Stimulated activated CD8-positive, alpha-beta memory T cell treated with anti-CD3 and anti-CD28 coated beads, Interleukin-12 subunit alpha, Interleukin-12 subunit beta, amount 100 ng/mL, for 24 hours (primary cell): ENCODE measurements around the gene SLCO2B1.

Experiments used
- DNase-seq: peaks from one replicate; pipeline ENCODE4 v3.0.0-alpha.2; 2020; ENCODE audit errors: extremely low read depth

SLCO2B1 gene

GRCh38 chr11:75219869-75220268 lies 69.0 kb downstream of the SLCO2B1 start:
- no peak for DNase-seq

DNA sequence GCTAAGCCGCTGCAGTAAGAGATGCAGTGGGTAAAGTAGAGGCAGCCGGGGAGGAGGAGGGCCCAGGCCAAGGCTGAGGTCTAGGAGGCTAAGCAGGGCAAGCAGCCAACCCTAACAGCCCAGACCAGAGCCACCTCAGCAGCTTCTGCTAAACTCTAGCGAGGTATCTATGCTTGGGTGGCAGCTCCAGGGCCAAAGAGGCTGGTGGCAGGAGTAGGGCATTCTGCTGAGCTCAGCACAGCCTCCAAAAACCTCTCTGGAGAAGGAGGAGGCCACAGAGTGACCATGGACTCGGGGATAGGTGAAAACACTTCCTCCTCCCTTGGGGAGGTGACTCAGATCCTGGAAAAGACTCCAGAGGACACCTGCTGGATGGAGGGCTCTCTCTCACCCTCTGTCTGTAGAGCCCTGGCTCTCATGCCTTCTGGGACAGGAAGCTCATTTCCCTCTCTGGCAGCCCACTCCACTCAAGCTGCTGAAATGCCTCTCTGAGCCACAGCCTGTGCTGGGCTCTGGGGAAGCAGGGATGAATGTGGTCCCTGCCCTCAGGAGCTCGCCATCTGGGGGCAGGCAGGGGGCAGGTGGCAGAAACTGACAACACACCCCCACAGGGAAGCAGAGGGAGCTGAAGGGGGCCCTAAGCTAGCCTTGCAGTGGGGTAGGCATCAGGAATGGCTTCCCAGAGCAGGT lies 73.2 kb downstream of the SLCO2B1 start:
- DNase-seq: no peak

DNA sequence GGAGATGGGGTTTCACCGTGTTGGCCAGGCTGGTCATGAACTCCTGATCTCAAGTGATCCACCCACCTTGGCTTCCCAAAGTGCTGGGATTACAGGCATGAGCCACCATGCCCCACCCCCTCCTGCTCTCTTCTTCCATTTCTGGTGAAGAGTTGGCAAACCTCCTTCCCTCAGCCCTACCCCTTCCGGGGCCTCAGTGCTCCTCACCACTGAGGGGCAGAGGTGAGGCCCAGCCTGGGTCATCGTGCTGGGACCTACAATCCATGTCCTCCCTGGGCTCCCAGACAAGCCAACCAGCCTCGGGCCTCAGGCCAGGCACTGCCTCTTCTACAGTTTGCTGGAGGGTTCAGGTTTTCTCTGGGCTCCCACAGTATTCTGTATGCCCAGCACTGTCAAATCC lies 74.9 kb downstream of the SLCO2B1 start:
- DNase-seq: no peak

DNA sequence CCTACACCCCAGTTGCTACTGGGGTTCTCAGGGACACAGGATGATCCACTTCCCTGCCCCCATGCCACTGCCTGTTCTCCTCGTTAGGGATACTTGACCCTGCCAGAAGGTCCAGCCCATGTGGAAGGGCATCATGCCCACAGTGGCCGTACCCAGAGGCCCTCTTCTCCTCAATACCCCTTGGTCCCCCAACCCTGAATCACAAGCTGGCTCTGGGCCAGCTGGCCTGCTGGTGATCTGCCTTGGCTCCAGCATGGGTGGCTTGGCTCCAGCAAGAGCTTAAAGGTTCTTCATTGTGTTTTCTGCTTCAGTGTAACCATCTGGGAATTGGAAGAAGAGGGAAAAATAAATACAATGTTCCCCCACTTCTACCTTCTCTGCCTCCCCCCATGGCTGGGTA lies 78.6 kb downstream of the SLCO2B1 start:
- DNase-seq: no peak

GRCh38 chr11:75230621-75231020 lies 79.7 kb downstream of the SLCO2B1 start:
- DNase-seq: no peak

DNA sequence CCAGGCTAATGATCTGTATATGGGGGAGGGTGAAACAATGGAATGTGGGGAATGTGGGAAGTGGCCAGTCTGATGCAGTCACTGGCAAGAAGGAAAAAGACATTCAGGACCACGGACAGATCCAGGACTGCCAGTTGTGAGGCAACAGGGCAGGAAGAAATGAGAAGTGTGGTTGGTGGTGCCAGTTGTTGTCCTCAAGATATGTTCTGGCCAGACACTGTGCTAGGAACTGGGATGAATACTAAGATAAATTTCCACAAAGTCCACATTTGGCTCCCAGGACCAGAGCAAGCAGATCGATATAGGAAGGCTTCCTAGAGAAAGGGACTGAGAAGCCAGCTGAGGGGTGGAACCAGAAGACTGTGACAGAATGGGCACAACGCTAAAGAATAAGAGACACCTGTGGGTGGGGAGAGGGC lies 82.9 kb downstream of the SLCO2B1 start:
- DNase-seq: no peak

DNA sequence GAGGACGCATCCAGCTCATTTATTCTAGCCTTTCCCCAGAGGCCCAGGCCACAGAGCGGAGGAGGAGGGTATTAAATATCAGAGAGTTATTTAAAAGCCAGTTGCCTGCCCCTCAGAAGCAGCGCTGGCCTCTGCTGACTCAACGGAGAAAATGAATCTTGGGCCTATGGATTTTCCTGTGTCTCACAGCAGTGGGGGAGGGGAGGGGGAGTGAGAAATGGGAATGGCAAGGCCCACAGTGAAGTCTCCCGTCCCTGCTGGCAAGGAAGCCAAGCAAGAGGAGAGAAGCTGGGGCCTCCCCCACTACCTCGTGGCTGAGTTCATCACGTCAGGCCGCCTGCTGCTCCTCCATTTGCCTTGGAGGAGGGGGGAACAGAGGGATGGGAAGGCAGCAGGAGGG lies 85.2 kb downstream of the SLCO2B1 start:
- no peak for DNase-seq

GRCh38 chr11:75237050-75237449 lies 86.1 kb downstream of the SLCO2B1 start:
- DNase-seq: no peak

- no peak for DNase-seq
These were observed 87.9 kb downstream of the SLCO2B1 start for GRCh38 chr11:75238595-75239440.

DNA sequence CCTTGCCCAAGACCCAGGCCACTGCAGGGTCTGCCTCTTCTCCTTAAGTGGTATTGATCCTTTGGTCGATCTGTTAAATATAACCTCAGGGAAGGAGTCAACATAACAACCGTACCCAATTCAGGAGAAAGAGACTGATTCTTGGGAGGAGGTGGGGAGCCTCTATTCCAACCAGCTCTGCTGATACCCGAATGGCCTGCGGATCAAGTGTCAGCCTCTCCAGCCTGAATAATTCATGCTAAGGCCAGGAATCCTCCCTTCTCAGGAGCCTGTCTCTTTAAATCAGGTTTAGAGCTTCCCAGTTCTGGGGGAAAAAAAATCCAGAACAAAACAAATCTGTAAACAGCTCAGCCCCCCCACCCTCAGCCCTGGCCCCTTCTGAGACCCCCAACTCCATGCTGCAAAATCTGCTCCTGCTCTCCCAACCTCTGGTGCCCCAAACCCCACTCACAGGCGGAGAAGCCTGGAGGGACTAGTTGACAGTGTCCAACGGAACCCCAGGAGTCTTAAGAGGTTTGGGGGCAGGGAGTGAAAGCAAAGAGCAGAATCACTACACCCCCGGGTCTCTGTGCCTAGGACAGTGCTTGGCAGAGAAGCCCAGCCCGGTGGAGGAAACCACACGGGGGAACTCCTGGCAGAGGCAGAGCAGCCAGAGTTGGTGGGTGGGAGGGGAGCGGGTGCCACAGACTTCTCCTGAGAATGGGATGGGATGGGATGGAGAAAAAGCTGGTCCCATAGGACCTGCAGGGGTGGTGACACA lies 88.8 kb downstream of the SLCO2B1 start:
- no peak for DNase-seq

DNA sequence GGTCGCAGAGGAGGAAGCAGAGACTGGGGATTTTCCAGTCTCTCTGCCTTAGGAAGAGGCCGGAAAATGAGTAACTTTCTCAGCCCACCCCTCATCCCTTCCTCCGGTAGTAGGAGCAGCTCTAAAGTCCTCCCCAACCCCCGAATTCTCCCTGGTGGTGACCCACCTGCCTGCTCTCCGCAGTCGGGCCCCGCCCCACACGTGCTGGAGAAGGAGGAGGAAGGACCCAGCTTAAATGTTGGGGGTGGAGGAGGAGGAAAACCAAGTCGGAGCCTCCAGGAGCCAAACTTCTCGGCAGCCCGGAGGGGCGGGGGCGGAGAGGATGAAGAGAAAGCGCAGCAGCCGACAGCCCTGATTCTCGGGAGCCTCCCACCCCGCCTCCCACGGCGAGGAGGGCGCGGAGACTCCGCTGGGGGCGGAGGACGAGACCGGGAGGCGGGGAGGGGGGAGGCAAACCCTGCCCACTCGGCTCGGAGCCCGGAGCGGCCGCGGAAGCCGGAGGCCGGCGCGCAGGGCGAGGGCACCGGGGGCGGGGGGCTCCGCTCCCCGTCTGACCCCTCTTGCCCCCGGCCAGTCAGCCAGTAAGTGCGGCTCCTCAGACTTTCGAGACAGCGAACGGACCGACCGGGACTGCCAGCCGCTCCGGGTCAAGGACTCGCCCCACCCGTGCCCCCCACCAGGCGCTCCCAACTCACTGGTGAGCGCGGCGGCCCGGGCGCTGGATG lies 89.6 kb downstream of the SLCO2B1 start, which contains the start of gene TPBGL:
TSS of gene TPBGL (plus strand) at position 464 of the 725 bp plus-strand sequence. CDS start 276 bp downstream, outside the sequence.
- DNase-seq: no peak

GRCh38 chr11:75241036-75241905 lies 90.4 kb downstream of the SLCO2B1 start:
- DNase-seq: peak; percentile 54

- no peak for DNase-seq
These were observed 91.2 kb downstream of the SLCO2B1 start for GRCh38 chr11:75241906-75242644.

- no peak for DNase-seq
These were observed 92.1 kb downstream of the SLCO2B1 start for GRCh38 chr11:75242722-75243600.

DNA sequence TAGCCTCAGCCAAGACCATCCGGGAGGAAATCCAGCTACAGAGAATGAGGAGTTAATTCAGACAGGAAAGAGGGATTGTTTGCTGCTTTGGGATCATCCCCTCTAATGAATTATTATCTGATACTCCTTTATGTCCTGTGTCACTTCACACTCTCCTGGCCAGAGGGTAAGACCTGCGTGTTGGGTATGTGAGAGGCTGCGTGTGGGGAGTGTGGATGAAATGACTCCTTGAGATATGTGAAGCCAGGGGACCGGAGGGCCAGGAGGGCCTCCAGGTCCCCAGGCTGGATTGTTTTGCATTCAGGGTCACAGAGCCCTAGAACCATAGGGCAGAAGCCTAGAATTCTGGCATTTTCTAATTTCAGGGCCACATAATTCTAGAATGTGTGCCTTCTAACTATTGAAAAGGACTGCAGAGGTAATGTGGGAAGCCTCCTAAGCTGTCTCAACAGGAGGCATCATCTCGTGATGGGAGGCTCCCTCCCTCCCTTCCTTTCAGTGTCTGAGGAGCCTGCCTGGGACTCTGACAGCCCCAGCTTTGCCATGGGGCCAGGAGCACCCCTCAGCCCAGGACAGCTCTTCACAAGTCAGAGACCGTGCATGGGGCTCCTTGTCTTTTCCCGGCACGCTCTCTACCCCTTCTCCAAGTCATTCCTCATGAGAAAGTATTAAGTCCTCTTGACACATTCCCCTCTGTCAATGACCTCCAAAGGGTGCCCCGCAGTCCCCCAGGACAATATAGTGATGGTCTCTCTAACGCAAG lies 93.3 kb downstream of the SLCO2B1 start:
- DNase-seq: no peak

- DNase-seq: no peak
These were observed 94.6 kb downstream of the SLCO2B1 start for GRCh38 chr11:75245356-75246005.

DNA sequence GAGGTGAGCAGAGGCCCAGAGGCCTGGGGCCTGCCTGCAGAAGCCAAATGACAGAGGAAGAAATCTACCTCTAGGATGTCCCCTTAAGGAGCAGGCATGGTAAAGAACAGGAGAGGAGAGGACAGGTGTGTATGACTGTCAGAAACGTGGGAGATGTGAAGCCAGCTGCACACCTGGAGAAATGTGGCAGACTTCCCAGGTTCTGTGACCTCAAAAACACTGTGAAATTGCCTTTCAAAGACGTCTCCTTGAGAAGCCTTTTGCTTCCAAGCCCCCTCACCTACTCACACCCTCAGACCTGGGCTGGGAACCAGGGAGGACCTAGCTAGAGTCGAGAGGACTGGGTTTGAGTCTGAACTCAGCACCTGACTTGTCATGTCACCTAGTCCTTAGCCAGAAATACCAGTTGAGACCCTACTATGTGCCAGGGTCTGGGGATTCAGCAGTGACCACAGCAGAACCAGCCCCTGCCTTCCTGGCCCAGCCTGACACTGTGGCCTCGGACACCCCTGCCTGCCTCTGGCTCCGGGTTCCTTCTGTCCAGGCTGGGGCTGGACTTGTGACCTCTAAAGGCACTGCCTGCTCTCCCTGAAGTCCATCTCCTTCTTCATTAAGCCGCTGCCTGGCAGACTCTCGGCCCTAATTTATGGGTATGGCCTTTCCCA lies 95.2 kb downstream of the SLCO2B1 start:
- no peak for DNase-seq
